ENCODE data around the gene IBTK.

- TF ChIP-seq, protein P1, sequence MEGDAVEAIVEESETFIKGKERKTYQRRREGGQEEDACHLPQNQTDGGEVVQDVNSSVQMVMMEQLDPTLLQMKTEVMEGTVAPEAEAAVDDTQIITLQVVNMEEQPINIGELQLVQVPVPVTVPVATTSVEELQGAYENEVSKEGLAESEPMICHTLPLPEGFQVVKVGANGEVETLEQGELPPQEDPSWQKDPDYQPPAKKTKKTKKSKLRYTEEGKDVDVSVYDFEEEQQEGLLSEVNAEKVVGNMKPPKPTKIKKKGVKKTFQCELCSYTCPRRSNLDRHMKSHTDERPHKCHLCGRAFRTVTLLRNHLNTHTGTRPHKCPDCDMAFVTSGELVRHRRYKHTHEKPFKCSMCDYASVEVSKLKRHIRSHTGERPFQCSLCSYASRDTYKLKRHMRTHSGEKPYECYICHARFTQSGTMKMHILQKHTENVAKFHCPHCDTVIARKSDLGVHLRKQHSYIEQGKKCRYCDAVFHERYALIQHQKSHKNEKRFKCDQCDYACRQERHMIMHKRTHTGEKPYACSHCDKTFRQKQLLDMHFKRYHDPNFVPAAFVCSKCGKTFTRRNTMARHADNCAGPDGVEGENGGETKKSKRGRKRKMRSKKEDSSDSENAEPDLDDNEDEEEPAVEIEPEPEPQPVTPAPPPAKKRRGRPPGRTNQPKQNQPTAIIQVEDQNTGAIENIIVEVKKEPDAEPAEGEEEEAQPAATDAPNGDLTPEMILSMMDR (IDR thresholded peaks at IDR 0.05; ENCODE audit: insufficient read depth, low read length, poor library complexity, severe bottlenecking): no peak
- TF ChIP-seq EZH2phosphoT487 (conservative IDR thresholded peaks at IDR 0.05; ENCODE audit: low read length): no peak
These were observed 10.5 kb downstream of the IBTK start for GRCh38 chr6:82237013-82237412.
